Kidney epithelial cell (primary cell): ENCODE measurements around the gene MYO18B. TPM values are rescaled to one million over a fixed set of nuclear protein-coding genes. Genes with fewer than 3 reads are reported as not detected.

Source experiments
- DNase-seq: peaks from one replicate; pipeline ENCODE4 v3.0.0-alpha.2; 2010; ENCODE audit warnings: low read depth
- H3K27me3 ChIP-seq: 2 replicates; pipeline ENCODE4 v1.6.0; 2011; ENCODE audit warnings: low read length; ENCODE audit not compliant: control insufficient read depth, insufficient read depth
- H3K36me3 ChIP-seq: 2 replicates; pipeline ENCODE4 v1.5.1; 2011; ENCODE audit warnings: low read length; ENCODE audit not compliant: control insufficient read depth, insufficient read depth
- H3K4me3 ChIP-seq: 2 replicates; pipeline ENCODE4 v1.5.1; 2011; ENCODE audit warnings: low read depth, mild to moderate bottlenecking, control low read depth, low read length
- CTCF ChIP-seq: IDR thresholded peaks from 2 replicates; pipeline ENCODE4 v1.5.1; 2011; ENCODE audit warnings: mild to moderate bottlenecking, moderate library complexity, low read length, control low read depth, inconsistent platforms; ENCODE audit not compliant: insufficient read depth, poor library complexity, severe bottlenecking
- total RNA-seq: library from RNA; depleted of rRNA; stranded (reverse); fragments of >200 nt; gene quantifications from 2 replicates; pipeline ENCODE4 v1.2.3, GENCODE V29; 2015

Gene MYO18B
- total RNA-seq, 1 donor from 2014 or later = not detected

- no peak for TF ChIP-seq CTCF
- H3K4me3 ChIP-seq = no peak overlapping the region
- H3K36me3 ChIP-seq = no peaks in the 10 kb centered on the region
- DNase-seq = no peak
- no peaks in the 10 kb centered on the region for H3K27me3 ChIP-seq
These were observed 166.8 kb downstream of the MYO18B start for GRCh38 chr22:25908755-25909154.

- no peak for TF ChIP-seq CTCF
- no peak for DNase-seq
- Histone ChIP-seq H3K4me3 (no peak overlapping the region), H3K27me3 (no peaks in the 10 kb centered on the region), H3K36me3 (no peaks in the 10 kb centered on the region)
These were observed 167.8 kb downstream of the MYO18B start for GRCh38 chr22:25909614-25910387.

GRCh38 chr22:25911243-25911972 is 169.4 kb downstream of the MYO18B start:
- H3K36me3 ChIP-seq = no peaks in the 10 kb centered on the region
- no peak for TF ChIP-seq CTCF
- no peaks in the 10 kb centered on the region for H3K27me3 ChIP-seq
- no peak overlapping the region for H3K4me3 ChIP-seq
- no peak for DNase-seq

GRCh38 chr22:25919452-25919851 is 177.5 kb downstream of the MYO18B start:
- no peak for DNase-seq
- no peak for TF ChIP-seq CTCF
- Histone ChIP-seq H3K4me3 (no peak overlapping the region), H3K36me3 (no peaks in the 10 kb centered on the region), H3K27me3 (no peaks in the 10 kb centered on the region)

GRCh38 chr22:25922141-25922540 is 180.2 kb downstream of the MYO18B start:
- Histone ChIP-seq H3K4me3 (no peak overlapping the region), H3K27me3 (no peaks in the 10 kb centered on the region), H3K36me3 (no peaks in the 10 kb centered on the region)
- TF ChIP-seq CTCF = no peak
- no peak for DNase-seq

GRCh38 chr22:25923914-25924313 is 181.9 kb downstream of the MYO18B start:
- DNase-seq = no peak
- H3K36me3 ChIP-seq = no peaks in the 10 kb centered on the region
- no peaks in the 10 kb centered on the region for H3K27me3 ChIP-seq
- TF ChIP-seq CTCF = no peak
- no peak overlapping the region for H3K4me3 ChIP-seq
